ENCODE results near the gene OBSCN. TPM values are rescaled to one million over a fixed set of nuclear protein-coding genes. Genes with fewer than 3 reads are reported as not detected.
"Not testable (repeated sequence)": the region's sequence is repeated elsewhere in the genome, so short reads cannot be mapped to it uniquely, and the experiment has no call there.

Gene OBSCN
- total RNA-seq, 1 donor from 2014 or later: 25.7 TPM

- Mint-ChIP-seq H3K27me3 (ENCODE audit: unreplicated experiment) (no peaks in the 10 kb centered on the region), H3K36me3 (ENCODE audit: unreplicated experiment) (no peaks in the 10 kb centered on the region), H3K9me3 (ENCODE audit: unreplicated experiment) (no peaks in the 10 kb centered on the region), H3K4me3 (ENCODE audit: unreplicated experiment) (no peak overlapping the region), H3K4me1 (ENCODE audit: low read depth, unreplicated experiment) (no peaks in the 10 kb centered on the region), H3K27ac (ENCODE audit: unreplicated experiment) (no peak overlapping the region)
- TF ChIP-seq CTCF (IDR thresholded peaks at IDR 0.05; ENCODE audit: partially characterized antibody, unreplicated experiment): no peak
- no peak for DNase-seq
Measured at GRCh38 chr1:228263636-228264035, 55.8 kb downstream of the OBSCN start.

- H3K4me1 Mint-ChIP-seq (ENCODE audit: low read depth, unreplicated experiment): no peaks in the 10 kb centered on the region
- H3K27me3 Mint-ChIP-seq (ENCODE audit: unreplicated experiment): no peaks in the 10 kb centered on the region
- no peaks in the 10 kb centered on the region for H3K9me3 Mint-ChIP-seq (ENCODE audit: unreplicated experiment)
- TF ChIP-seq CTCF (IDR thresholded peaks at IDR 0.05; ENCODE audit: partially characterized antibody, unreplicated experiment): no peak
- DNase-seq: no peak
- H3K27ac Mint-ChIP-seq (ENCODE audit: unreplicated experiment): no peak overlapping the region
- H3K4me3 Mint-ChIP-seq (ENCODE audit: unreplicated experiment): no peak overlapping the region
- H3K36me3 Mint-ChIP-seq (ENCODE audit: unreplicated experiment): no peaks in the 10 kb centered on the region
Measured at GRCh38 chr1:228264090-228264829, 56.4 kb downstream of the OBSCN start.

- DNase-seq: no peak
- H3K4me3 Mint-ChIP-seq (ENCODE audit: unreplicated experiment): no peak overlapping the region
- no peak for TF ChIP-seq CTCF (IDR thresholded peaks at IDR 0.05; ENCODE audit: partially characterized antibody, unreplicated experiment)
- H3K36me3 Mint-ChIP-seq (ENCODE audit: unreplicated experiment): no peaks in the 10 kb centered on the region
- H3K9me3 Mint-ChIP-seq (ENCODE audit: unreplicated experiment): no peaks in the 10 kb centered on the region
- H3K27me3 Mint-ChIP-seq (ENCODE audit: unreplicated experiment): no peaks in the 10 kb centered on the region
- no peak overlapping the region for H3K27ac Mint-ChIP-seq (ENCODE audit: unreplicated experiment)
- no peaks in the 10 kb centered on the region for H3K4me1 Mint-ChIP-seq (ENCODE audit: low read depth, unreplicated experiment)
Measured at GRCh38 chr1:228265167-228265566, 57.3 kb downstream of the OBSCN start.

- Mint-ChIP-seq H3K4me1 (ENCODE audit: low read depth, unreplicated experiment) (no peaks in the 10 kb centered on the region), H3K4me3 (ENCODE audit: unreplicated experiment) (no peak overlapping the region), H3K27ac (ENCODE audit: unreplicated experiment) (no peak overlapping the region), H3K9me3 (ENCODE audit: unreplicated experiment) (no peaks in the 10 kb centered on the region), H3K36me3 (ENCODE audit: unreplicated experiment) (no peaks in the 10 kb centered on the region), H3K27me3 (ENCODE audit: unreplicated experiment) (peaks cover 2% of the 10 kb centered on the region)
- no peak for DNase-seq
- no peak for TF ChIP-seq CTCF (IDR thresholded peaks at IDR 0.05; ENCODE audit: partially characterized antibody, unreplicated experiment)
Measured at GRCh38 chr1:228267962-228268880, 60.4 kb downstream of the OBSCN start.

- H3K9me3 Mint-ChIP-seq (ENCODE audit: unreplicated experiment): no peaks in the 10 kb centered on the region
- no peaks in the 10 kb centered on the region for H3K4me1 Mint-ChIP-seq (ENCODE audit: low read depth, unreplicated experiment)
Measured at GRCh38 chr1:228268881-228269265, 61.0 kb downstream of the OBSCN start.

GRCh38 chr1:228269431-228269830 is 61.6 kb downstream of the OBSCN start:
- H3K4me3 Mint-ChIP-seq (ENCODE audit: unreplicated experiment); H3K9me3 Mint-ChIP-seq (ENCODE audit: unreplicated experiment); H3K36me3 Mint-ChIP-seq (ENCODE audit: unreplicated experiment); H3K4me1 Mint-ChIP-seq (ENCODE audit: low read depth, unreplicated experiment); DNase-seq; H3K27ac Mint-ChIP-seq (ENCODE audit: unreplicated experiment); H3K27me3 Mint-ChIP-seq (ENCODE audit: unreplicated experiment): not testable (repeated sequence)

More at GRCh38 chr1:228268881-228269265, 61.0 kb downstream of the OBSCN start:
- no peak for TF ChIP-seq CTCF (IDR thresholded peaks at IDR 0.05; ENCODE audit: partially characterized antibody, unreplicated experiment)
- no peak for DNase-seq
- Mint-ChIP-seq H3K27me3 (ENCODE audit: unreplicated experiment) (peaks cover 2% of the 10 kb centered on the region), H3K4me3 (ENCODE audit: unreplicated experiment) (no peak overlapping the region), H3K36me3 (ENCODE audit: unreplicated experiment) (no peaks in the 10 kb centered on the region), H3K27ac (ENCODE audit: unreplicated experiment) (no peak overlapping the region)

Measured in glutamatergic neuron (in vitro differentiated cells).